Smooth muscle cell of the brain vasculature (primary cell): Measurements from ENCODE around the gene JRKL.
"Not testable (repeated sequence)": the region's sequence is repeated elsewhere in the genome, so short reads cannot be mapped to it uniquely, and the experiment has no call there.

Source experiments
- DNase-seq: peaks from one replicate; pipeline ENCODE4 v3.0.0-alpha.2; 2012; ENCODE audit warnings: low read depth, low spot score

JRKL gene

GRCh38 chr11:96393753-96394348, 4.0 kb downstream of the JRKL start:
- peak; percentile 17 for DNase-seq

DNA sequence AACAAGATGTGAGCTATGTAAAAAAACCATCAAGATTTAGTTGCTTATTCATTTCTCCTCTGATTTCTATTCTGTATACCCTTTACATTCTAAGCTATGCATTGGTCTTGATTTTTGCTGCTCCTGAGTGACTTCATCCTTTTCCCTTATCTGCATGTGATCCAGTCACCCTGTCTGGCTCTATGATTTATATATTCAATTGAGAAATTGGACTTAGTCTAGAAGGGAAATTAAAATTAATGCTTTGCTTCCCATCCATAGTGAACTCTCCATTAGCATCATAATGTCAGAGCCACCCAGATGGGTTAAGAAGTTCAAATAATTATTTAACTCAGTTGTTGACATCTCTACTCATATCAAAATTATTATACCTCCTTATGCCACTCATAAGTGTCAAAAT, 5.0 kb downstream of the JRKL start:
- DNase-seq, result no peak

DNA sequence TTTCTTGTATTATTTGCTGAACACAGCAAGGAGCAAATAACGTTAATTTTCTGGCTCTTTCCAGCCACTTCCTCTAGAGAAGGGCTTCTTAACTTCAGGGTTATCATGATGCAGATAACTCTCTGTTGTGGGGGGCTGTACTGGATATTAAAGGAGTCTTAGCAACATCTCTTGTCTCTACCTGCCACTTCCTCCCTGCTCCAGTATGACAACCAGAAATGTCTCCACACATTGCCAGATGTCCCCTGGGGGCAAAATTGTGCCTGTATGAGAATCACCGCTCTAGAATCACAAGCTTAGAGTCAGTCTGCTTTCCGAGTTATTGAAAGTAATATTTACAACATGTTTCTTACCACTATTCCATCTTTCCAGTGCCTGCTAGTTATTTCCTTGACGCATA, 6.8 kb downstream of the JRKL start:
- no peak for DNase-seq

- no peak for DNase-seq
Measured at GRCh38 chr11:96397863-96398262, 8.1 kb downstream of the JRKL start.

- no peak for DNase-seq
Measured at GRCh38 chr11:96400697-96401096, 10.9 kb downstream of the JRKL start.

- not testable (repeated sequence) for DNase-seq
Measured at GRCh38 chr11:96411412-96411811, 21.6 kb downstream of the JRKL start.

- DNase-seq, result no peak
Measured at GRCh38 chr11:96412761-96413381, 23.1 kb downstream of the JRKL start.

GRCh38 chr11:96413408-96413807, 23.6 kb downstream of the JRKL start:
- no peak for DNase-seq

DNA sequence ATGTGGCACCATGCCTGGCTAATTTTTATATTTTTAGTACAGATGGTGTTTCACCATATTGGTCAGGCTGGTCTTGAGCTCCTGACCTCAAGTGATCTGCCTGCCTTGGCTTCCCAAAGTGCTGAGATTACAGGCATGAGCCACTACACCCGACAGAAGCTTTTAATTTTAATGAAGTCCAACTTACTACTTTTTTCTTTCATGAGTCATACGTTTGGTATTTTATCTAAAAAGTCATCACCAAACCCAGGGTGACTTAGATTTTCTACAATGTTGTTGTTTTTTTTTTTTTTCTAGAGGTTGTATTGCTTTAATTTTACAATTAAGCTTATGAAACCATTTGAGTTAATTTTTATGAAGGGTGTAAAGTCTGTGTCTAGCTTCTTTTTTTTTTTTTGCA, 34.9 kb downstream of the JRKL start:
- DNase-seq, result no peak

DNA sequence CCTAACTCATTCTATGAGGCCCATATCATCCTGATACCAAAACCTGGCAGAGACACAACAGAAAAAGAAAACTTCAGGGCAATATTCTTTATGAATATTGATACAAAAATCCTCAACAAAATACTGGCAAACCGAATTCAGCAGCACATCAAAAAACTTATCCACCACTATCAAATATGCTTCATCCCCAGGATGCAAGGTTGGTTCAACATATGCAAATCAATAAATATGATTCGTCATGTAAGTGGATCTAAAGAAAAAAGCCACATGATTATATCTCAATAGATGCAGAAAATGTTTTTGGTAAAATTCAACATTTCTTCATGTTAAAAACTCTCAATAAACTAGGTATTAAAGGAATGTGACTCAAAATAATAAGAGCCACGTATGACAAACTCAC, 40.9 kb downstream of the JRKL start:
- no peak for DNase-seq

DNA sequence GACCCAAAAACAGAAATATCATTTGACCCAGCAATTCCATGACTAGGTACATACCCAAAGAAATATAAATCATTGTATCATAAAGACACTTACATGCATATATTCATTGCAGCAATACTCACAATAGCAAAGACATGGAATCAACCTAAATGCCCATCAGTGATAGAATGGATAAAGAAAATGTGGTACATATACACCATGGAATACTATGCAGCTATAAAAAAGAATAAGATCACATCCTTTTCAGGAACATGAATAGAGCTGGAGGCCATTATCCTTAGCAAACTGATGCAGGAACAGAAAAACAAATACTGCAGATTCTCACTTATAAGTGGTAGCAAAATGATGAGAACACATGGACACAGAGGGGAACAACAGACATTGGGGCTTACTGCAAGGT, 42.8 kb downstream of the JRKL start:
- not testable (repeated sequence) for DNase-seq
